Hematopoietic multipotent progenitor cell treated with erythropoietin and hydrocortisone succinate and interleukin-3 and kit ligand, for 15 days (in vitro differentiated cells): ENCODE results near the gene MFN1.
A peak's percentile ranks its signal among the peaks of the same experiment; 100 is the strongest.
"Not testable (repeated sequence)": the region's sequence is repeated elsewhere in the genome, so short reads cannot be mapped to it uniquely, and the experiment has no call there.

Experiments
- DNase-seq: peaks from one replicate; pipeline ENCODE4 v3.0.0-alpha.2; 2015; ENCODE audit warnings: low spot score

MFN1 gene

DNA sequence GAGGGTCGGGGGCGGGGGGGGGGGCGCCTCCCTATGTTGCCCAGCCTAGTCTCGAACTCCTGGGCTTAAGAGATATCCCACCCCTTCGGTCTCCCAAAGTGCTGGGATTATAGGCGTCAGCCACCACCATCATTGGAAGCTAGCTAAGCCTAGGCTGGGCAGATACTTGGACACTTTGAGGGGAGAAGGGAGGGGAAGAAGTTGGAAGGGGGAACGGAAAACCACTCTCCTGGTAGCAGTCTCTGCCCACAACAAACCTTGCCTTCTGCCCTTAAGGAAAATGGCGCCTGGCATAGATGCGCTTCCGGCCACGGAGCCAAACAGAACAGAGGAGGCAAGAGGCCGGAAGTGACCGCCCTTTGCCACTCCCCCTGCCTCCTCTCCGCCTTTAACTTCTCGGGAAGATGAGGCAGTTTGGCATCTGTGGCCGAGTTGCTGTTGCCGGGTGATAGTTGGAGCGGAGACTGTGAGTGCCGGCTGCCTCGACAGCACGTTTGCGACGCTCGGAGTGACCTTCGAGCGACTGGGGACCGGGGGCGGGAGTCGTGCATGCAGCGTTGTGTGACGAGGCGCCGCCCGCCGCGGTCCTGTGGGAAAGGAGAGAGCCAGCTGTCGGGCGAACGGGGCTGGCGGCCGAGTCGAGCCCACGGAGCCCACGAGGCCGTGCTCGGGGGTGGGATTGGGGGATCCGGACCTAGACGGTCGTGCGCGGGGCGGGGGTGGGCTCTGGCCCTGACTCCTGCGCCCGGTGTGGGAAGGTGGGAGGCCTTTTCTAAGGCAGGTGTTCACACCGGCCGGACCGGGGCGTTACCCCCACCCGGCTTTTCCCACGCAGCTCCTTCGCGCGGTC lies at the start of gene MFN1:
TSS of gene MFN1 (plus strand) at position 365 of the 850 bp plus-strand sequence. CDS start 1,143 bp downstream, outside the sequence.
- peak; percentile 94 for DNase-seq

DNA sequence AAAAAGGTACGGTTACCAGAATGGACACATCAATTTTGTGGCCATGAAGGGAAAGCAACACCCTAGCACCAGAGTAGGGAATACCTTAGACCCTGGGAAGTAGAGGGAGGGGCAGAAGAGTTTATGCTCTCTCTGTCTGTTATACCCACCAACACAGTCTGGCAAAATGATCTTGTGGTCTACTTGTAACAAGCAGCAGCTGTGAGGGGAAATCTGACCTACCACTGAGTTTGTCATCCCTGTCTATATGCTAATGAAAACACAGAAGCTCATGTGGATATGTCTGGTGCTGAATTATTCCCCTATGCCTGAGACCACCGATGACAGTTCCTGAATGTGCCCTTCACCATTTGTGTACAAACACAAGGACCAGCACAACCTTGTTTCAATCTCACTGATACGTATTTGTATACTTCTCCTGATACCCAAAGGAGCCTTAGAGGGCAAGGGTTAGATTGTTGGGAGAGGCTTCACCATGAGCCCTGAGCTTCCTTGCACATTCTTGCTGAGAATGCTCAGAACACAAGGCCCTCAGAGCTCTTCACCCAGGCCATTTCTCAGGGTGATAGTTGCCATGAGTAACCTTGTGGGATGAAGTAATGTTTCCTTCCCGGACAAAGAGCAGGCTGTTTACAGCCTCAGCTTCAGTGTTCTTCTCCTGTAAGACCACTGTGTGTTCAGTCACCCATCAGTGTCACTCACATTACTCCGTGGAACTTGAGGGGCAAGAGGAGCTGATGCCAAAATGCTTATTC lies 49.4 kb upstream of the MFN1 start:
- no peak for DNase-seq

DNA sequence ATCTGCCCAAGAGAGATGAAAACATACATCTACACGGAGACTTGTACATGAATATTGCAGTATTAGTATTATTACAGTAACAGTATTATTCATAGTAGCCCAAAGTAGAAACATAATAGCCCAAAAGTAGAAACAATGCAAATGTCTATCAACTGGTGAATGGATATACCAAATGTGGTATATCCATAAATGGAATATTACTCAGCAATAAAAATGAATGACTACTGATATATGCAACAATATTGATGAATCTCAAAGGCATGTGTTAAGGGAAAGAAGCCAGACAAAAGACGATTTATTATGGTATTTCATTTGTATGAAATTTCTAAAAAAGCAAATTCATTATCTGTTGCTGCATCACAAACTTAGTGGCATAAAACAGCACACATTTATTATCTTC lies 48.2 kb upstream of the MFN1 start:
- no peak for DNase-seq

DNA sequence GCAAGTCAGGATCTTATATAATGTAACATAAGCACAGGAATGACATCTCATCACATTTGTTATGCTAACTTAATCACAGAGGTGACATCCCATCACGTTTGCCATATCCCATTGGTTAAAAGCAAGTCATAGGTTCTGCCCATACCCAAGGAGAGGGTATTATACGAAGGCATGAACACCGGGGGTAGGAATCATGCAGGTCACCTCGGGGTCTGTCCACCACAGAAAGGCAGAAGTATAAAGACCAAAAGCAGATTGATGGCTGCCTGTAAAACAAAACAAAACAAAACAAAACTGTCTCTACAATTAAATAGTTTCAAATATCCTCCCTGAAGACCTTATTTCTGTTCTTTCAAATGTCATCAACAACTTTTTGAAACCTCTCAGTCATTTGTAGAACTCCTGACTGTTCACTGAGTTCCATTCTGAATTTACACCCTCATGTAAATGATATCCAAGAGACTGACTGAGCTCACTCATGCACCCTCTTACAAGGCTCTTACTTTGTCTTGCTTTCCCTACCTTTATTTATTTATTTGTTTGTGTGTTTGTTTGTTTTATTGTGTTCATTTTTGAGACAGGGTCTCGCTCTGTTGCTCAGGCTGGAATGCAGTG lies 47.4 kb upstream of the MFN1 start:
- DNase-seq, result no peak

DNA sequence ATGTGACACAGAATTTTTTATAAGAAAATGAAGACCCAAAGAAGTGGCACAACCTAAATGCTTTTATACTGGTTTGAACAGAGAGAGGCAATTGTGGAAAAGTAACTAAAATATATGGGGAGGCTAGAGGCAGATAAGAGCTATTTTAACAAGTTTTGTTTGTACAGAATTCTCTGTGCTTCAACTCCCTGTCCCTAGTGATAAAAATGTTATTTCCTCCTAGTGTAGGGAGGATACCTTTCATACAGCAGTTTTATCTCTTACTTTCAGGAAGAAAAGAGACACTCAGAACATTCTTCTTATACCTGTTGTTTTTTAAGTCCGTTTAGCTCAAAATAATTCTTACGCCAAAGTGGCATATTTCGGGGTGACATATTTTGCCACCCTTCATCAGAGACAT lies 45.9 kb upstream of the MFN1 start:
- DNase-seq, result no peak

DNA sequence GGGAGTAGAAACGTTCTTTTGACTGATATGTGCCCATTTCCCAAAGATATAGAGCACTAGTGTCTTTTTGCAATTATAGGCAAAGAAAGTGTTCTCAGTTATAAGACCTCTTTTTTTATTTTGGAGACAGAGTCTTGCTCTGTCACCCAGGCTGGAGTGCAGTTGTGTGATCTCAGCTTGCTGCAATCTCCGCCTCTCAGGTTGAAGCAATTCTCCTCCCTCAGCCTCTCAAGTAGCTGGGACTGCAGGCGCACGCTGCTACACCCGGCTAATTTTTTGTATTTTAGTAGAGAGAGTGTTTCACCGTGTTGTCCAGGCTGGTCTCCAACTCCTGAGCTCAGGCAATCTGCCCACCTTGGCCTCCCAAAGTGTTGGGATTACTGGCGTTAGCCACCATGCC lies 45.4 kb upstream of the MFN1 start:
- DNase-seq, result no peak

DNA sequence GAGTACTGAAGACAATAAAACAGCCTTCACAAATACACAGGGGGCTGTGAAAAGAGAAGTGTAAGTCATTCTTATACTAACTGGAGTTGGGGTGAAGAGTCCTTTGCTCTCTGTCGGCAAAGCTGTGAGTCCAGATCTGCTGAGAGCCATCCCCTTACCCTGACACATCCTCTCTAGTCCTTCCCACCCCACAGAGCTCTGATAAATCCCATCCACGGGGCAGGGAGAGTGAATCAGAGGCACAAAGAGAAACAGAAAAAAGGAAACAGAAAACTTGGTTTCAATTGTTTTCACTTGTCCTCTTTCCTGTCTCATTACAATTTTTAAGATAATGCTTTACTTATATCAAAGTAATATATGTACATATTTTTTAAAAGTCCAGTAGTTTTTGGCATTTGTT lies 42.9 kb upstream of the MFN1 start:
- DNase-seq, result no peak

DNA sequence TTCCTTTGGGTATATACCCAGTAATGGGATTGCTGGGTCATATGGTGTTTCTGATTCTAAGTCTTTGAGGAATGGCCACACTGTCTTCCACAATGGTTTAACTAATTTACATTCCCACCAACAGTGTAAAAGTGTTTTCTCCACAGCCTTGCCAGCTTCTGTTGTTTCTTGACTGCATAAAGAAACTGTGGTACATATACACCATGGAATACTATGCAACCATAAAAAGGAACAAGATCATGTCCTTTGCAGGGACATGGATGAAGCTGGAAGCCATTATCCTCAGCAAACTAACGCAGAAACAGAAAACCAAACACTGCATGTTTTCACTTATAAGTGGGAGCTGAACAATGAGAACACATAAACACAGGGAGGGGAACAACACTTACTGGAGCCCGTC lies 40.1 kb upstream of the MFN1 start:
- DNase-seq, result not testable (repeated sequence)

DNA sequence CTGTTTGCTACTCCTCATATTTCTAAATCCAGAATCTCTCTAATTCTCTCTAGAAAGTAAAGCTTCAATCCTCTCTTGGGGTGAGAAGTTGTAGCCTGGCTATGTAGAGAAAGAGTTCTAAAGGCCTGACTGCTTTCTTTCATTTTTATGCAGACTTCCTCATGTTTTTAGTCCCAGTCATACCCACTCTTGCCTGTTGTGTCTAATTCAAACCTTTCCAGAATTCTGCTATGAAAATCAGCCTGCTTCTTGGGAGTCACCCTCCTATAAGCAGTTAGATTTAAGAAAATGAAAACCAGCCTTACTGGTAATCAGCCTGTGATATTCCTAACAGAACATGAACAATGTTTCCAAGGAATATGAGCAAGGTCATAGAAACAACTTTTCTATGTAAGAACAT lies 39.5 kb upstream of the MFN1 start:
- DNase-seq, result no peak

DNA sequence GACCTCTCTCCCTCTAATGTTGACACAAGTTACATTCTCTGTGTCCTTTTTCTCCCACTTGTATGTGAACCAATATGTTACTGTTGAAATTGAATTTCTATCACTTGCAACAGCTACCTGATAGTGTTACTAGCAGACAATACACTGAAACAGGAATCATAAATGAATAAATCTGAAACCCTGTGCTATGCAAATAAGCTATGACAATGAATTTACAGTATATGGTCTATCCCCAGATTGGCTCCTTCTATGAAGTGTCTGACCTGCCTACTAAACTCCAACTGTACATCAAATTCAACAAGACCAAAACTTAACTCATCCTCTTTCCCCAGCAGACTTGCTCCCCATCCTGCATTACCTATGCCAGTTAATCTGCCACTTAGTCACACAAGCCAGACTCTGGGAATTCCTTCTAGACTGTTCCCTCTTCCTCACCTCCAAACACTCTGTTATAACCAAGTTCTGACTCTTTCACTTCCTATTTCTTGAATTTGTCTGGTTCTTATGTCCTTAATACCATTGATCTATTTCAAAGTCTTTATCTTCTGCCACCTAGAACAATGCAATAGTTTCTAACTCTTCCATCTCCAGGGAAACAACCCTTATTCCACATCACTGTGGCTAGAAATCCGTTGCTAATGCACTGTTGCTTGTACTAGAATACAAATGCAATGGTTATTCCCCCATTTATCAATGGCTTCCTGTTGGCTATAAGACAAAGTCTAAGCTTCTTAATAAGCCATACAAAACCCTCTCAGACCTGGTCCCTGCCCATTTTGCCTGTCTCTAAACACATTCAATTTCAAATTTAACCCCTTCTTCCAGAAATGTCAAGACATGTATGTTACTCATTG lies 38.1 kb upstream of the MFN1 start:
- no peak for DNase-seq

DNA sequence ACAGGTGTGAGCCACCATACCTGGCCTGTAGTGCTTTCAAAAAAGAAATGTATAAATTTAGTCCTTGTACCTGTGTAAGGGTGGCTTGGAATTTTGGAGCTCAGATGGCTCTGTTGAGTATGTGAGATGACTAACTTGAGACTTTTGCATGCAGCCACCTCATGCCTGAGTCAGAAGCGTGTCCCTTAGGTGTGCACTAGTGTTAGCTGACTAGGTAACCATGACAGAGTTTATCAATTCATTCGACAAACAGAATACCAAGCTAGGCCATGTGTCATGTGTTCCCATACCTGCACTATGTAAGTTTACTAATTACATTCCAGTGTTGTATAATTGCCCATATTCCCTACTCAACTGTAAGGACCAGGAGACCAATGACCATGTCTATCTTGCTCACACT lies 28.6 kb upstream of the MFN1 start:
- DNase-seq, result no peak

DNA sequence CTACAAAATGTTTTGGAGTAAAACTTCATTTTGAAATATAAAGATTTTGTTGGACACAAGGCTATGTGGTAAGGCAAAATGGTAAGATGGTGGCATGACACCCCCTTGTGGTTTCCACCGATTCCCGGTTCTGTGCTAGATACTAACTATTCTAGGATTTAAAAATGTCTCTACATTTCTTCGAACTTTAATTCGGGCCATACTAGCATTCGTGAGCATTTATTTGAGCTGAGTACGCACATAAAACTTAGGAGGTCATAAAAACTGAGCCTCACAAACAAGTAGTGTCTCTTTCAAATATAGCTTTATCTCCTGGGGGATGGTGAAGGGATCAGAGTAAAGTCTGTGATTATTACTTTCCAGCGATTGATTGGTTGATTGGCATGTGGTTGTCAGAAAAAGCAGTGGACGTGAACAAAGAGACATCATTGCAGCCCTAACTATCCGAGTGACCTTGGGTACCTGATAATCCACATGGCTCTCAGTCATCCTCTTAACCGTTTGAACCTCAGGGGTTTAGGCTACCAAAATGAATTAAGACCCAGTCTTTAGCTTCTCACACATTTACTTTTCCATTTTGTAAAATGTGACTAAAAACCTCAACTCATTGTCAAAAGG lies 25.7 kb upstream of the MFN1 start:
- DNase-seq, result peak; percentile 41

DNA sequence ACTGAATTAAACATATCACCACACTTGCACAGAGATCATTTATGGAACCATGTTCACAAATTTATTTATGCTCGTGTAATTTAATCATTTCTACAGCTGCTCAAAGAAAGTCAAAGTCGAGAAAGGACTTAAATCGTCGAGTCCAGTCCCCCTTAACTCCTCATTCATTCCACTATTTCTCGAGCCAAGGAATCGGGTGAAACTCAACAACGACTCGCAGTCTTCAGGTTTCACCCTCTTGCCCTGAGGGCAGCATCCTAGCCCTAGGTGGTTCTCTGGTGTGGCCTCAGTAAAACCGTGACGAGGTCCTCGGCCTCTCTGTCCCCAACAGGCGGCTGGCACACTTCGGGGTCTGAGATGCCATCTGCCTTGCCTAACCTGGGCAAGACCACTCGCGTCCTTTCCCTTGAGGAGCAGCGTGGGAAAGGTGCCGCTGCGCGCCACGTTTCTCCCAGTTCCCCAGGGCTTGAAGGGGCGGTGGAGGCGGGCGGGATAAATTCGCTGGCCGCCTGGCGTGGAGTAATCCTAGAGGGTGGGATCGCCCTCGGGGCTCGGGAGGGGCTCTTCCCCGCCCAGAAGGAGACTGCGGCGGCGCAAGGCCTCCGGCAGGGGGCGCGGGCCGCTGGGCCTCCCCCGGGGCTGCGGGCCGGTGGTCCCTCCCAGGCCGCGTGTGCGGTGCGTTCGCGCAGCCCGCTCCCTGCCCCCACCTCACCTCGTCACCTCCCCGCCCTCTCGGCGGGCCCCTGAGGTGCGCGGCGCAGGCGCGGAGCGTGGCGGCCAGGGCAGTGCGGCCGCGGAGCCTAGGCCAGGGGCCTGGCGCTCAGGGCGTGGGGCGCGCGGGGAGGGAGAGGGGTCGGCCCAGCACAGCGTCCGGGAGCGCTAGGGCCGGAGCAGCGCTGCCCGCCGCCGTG lies 25.0 kb upstream of the MFN1 start, which contains the start of gene ZNF639:
TSS of gene ZNF639 (plus strand) at position 746 of the 911 bp plus-strand sequence. CDS start 5,263 bp downstream, outside the sequence.
- DNase-seq, result peak; percentile 79

DNA sequence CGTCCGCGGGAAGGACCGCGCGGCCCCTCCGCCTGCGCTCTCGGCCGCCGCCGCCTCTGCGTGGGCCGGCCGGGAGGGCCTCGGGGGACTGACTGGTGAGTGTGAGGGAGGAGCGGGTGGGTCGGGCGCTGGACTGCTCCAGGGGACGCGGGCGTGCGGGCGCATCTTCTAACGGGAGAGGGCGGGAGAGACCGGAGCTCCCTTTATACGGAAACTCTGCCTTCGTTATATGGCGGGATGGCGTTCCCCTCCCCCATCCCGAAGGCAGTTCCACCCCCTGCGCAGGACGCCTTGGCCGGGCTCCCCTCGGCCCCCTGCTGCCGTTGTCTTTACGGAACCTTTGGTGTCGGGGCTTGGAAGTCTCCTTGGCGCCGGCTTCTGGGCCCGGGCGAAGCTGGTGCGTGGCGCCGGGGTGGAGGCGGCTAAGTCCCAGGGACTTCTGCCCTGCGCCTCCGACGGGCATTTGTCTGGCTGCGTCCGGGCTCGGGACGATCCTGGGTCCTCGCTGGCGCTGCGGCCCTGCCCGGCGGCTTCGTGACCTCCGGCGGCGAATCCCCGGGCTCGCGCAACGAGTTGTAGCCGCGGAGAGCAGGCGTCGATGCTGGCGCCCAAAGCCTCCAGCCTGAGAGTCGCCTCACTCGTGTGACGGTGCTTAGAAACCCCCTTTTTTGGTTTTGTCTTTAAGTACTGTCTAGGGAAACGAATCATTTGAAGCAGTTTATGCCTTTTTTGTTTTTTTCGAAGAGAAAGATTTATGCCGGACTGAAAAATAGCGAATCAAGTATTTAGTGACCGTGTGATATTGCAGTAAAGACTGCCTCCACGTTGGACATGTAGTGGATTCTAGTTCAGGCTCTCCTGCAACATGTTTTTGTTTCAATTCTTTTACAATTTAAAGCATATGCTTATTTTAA lies 24.1 kb upstream of the MFN1 start:
- peak; percentile 63 for DNase-seq

DNA sequence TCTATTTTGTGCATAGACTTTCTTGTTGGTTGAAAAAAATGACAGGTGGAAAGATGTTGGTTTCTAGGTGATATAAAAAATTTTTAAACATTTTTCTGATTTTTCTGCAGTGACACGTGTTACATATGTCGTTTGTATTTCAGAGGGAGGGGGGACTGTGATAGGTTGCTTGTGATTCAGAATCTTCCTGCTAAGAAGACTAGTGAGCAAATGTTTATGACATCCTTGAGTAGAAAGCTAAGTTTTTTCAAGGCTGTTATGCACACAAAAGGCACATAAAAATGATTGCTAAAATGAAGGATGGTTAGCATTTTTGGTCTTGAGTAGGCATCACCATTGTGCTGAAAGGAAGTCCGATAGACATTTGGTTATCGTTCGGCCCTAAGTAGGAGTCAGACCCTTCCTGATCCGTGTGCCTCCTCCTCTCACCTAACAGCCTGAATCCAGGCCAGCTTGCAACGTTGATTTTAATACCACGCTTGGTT lies 23.2 kb upstream of the MFN1 start:
- peak; percentile 8 for DNase-seq

DNA sequence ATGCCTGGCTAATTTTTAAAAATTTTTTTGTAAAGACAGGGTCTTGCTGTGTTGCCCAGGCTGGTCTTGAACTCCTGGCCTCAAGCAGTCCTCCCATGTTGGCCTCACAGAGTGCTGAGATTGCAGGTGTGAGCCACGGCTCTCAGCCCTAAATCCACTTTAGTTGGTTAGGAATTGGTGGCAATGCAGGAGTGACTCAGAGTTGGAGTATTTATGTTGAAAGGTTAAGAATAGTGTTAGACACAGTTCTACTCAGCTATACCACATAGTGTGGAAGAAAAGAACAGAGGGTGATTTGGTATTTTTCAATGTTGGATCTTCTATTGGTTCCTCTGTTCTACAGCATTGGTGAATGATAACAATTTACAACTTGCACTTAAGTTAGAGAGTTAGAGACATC lies 17.1 kb upstream of the MFN1 start:
- DNase-seq, result no peak

DNA sequence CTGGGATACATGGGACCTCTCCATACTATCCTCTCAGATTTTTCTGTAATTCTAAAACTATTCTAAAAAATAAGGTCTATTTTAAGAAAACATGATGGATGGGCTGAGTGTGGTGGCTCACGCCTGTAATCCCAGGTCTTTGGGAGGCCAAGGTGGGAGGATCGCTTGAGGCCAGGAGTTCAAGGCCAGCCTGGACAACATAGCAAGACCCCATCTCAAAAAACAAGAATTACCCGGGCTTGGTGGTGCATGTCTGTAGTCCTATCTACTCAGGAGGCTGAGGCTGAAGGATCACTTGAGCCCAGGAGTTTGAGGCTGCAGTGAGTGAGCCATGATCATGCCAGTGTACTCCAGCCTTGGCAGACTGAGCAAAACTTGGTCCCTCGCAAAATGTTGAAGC lies 15.3 kb upstream of the MFN1 start:
- DNase-seq, result no peak

DNA sequence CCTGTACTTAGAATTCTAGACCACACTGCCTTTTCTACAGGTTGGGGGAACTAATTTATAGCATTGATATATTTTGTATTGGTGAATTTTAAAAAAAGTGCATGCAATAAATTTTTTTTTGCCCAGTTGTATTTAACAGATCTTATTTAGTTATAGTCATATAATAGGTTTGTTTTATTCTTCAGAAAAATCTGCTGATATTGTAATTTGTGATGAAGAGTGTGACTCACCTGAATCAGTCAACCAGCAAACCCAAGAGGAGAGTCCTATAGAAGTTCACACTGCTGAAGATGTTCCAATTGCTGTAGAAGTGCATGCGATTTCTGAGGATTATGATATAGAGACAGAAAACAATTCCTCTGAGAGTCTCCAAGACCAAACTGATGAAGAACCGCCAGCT lies 14.4 kb upstream of the MFN1 start:
- no peak for DNase-seq

DNA sequence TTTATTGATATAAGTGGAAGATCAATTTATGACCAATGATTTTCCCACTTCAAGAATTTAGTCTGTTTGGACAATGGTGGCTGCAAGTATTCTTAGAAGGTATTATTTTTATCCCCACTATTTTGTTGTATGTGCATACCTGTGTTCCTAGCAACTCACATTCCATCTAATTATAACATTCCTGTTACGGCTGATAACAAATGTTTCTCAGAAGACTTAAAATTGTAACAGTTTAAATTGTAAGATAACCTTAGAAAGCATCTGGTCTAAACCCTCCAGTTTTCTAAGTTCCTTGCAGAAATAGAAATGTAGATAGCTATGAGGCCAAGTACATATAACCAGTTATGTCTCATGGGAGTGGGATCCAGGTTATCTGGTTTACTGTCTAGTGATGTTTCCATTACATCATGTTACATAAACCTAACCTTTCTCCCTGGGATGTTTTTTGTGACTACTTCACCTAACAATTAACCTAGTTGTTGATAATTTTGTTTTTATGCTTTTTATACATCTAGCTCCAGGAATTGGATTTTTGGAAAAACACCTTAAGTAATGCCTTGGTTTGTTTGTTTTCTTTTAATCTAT lies 11.1 kb upstream of the MFN1 start:
- DNase-seq, result no peak
